Endothelial cell (in vitro differentiated cells): Measurements from ENCODE around the gene RBM12. TPM values are rescaled to one million over a fixed set of nuclear protein-coding genes. Genes with fewer than 3 reads are reported as not detected.
A peak's percentile ranks its signal among the peaks of the same experiment; 100 is the strongest.

Experiments
- DNase-seq: peaks from one replicate; pipeline ENCODE4 v3.0.0; 2021; ENCODE audit warnings: low spot score
- H3K27ac Mint-ChIP-seq: one replicate; pipeline ENCODE4 v1.8.0; 2021; ENCODE audit warnings: mixed read lengths, inconsistent platforms; ENCODE audit not compliant: unreplicated experiment
- H3K27me3 Mint-ChIP-seq: one replicate; pipeline ENCODE4 v1.8.0; 2021; ENCODE audit warnings: mild to moderate bottlenecking, moderate library complexity, mixed read lengths, inconsistent platforms; ENCODE audit not compliant: unreplicated experiment
- H3K36me3 Mint-ChIP-seq: one replicate; pipeline ENCODE4 v1.8.0; 2021; ENCODE audit warnings: mild to moderate bottlenecking, low read depth, mixed read lengths, inconsistent platforms; ENCODE audit not compliant: unreplicated experiment
- H3K4me1 Mint-ChIP-seq: one replicate; pipeline ENCODE4 v1.8.0; 2021; ENCODE audit warnings: mild to moderate bottlenecking, mixed read lengths, inconsistent platforms; ENCODE audit not compliant: unreplicated experiment
- H3K4me3 Mint-ChIP-seq: one replicate; pipeline ENCODE4 v1.8.0; 2021; ENCODE audit warnings: mild to moderate bottlenecking, mixed read lengths, inconsistent platforms; ENCODE audit not compliant: unreplicated experiment
- H3K9me3 Mint-ChIP-seq: one replicate; pipeline ENCODE4 v1.8.0; 2021; ENCODE audit warnings: mixed read lengths, inconsistent platforms; ENCODE audit not compliant: unreplicated experiment
- CTCF ChIP-seq: fragments of 200-600 bp; sonication (generic); IDR thresholded peaks from one replicate; pipeline ENCODE4 v1.5.0; 2021; ENCODE audit warnings: antibody characterized with exemption; ENCODE audit not compliant: unreplicated experiment
- total RNA-seq: library from RNA; stranded (reverse); fragmentation: NEBNext Ultra II Directional; extraction: Animal tissue kit (Norgen Biotek cat#: 25700); gene quantifications from one replicate; pipeline ENCODE4 v1.2.1, GENCODE V29; 2021; ENCODE audit not compliant: unreplicated experiment

RBM12 gene
- total RNA-seq, 1 donor from 2014 or later: 121 TPM

DNA sequence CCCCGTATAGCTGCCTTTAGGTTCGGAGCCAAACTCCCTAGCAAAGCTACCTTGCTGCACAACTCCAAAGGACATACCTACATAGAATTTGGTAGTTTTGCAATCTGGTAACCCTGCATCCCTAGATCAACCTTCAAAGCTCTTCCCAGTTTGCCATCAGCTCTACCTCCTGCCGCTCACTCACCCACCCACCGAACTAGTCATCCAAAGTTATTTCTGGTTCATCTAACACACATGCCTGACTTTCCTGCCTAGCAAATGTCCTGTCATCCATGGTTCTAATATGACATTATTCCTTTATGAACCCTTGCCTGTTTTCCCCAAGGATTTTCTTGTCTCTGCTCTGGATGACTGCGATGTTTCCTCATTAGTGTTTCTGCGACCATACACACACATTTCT, 27.4 kb downstream of the RBM12 start:
- Mint-ChIP-seq H3K27ac (no peak overlapping the region), H3K4me1 (no peaks in the 10 kb centered on the region), H3K36me3 (peaks cover 6% of the 10 kb centered on the region), H3K4me3 (no peak overlapping the region), H3K27me3 (peaks cover 1% of the 10 kb centered on the region), H3K9me3 (no peaks in the 10 kb centered on the region)
- DNase-seq: no peak
- TF ChIP-seq CTCF: no peak

GRCh38 chr20:35636095-35636494, 28.6 kb downstream of the RBM12 start:
- no peak overlapping the region for H3K4me3 Mint-ChIP-seq
- peaks cover 1% of the 10 kb centered on the region for H3K27me3 Mint-ChIP-seq
- no peak for TF ChIP-seq CTCF
- peaks cover 18% of the 10 kb centered on the region for H3K36me3 Mint-ChIP-seq
- no peak for DNase-seq
- no peak overlapping the region for H3K27ac Mint-ChIP-seq
- no peaks in the 10 kb centered on the region for H3K4me1 Mint-ChIP-seq
- no peaks in the 10 kb centered on the region for H3K9me3 Mint-ChIP-seq

- DNase-seq: no peak
- Mint-ChIP-seq H3K4me1 (no peaks in the 10 kb centered on the region), H3K36me3 (peaks cover 18% of the 10 kb centered on the region), H3K9me3 (no peaks in the 10 kb centered on the region), H3K4me3 (no peak overlapping the region), H3K27ac (peak overlapping the region; percentile 28), H3K27me3 (peaks cover 1% of the 10 kb centered on the region)
- no peak for TF ChIP-seq CTCF
Observed at GRCh38 chr20:35635652-35636051, 29.0 kb downstream of the RBM12 start.

DNA sequence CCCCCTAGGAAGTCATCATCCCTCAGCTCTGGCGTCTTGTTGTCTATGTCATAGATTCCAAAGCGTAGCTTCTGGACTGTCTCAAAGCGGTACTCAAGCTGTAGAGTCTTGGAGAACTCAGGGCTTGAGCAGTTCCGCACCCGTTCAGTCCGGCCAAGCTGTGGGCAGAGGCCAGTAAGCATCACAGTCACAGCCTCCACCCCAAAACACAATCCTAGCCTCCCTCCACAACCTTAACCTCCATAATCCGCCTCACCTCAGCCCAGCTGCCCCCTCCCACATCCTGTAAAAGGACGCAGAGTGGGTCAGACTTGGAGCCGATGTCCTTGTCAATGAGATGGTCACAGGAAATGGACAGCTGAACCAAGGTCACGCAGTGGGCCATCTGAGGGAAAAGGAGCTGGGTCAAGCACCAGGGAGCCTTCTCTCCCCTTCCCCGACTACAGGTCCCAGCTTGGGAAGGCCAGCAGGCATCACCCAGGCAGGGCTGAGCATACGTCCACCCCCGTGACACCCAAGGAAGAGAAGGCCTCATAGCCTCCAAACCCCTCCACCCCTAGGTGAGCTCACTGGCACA, 32.1 kb downstream of the RBM12 start:
- Mint-ChIP-seq H3K4me1 (no peaks in the 10 kb centered on the region), H3K4me3 (no peak overlapping the region), H3K27me3 (peaks cover 1% of the 10 kb centered on the region), H3K9me3 (no peaks in the 10 kb centered on the region), H3K27ac (no peak overlapping the region), H3K36me3 (peaks cover 28% of the 10 kb centered on the region)
- DNase-seq: no peak
- no peak for TF ChIP-seq CTCF

- Mint-ChIP-seq H3K9me3 (no peaks in the 10 kb centered on the region), H3K4me3 (no peak overlapping the region), H3K27me3 (no peaks in the 10 kb centered on the region), H3K4me1 (no peaks in the 10 kb centered on the region), H3K27ac (no peak overlapping the region), H3K36me3 (peaks cover 45% of the 10 kb centered on the region)
- TF ChIP-seq CTCF: no peak
- DNase-seq: no peak
Observed at GRCh38 chr20:35630636-35631035, 34.1 kb downstream of the RBM12 start.
